IMR-90 (cell line): ENCODE results near the gene ABCC5. TPM values are rescaled to one million over a fixed set of nuclear protein-coding genes. Genes with fewer than 3 reads are reported as not detected.

ENCODE experiments used
- ATAC-seq: fragments of 200-7000 bp; cut with Tn5 transposase; 2 replicates; pipeline ENCODE4 v1.9.1; 2020; ENCODE audit warnings: low read depth, mild to moderate bottlenecking, moderate library complexity
- BruUV-seq: library from RNA; stranded (reverse); fragments of 400-500 nt; replicated peaks from 2 replicates; lab custom pipeline; 2021; lab: Mats Ljungman, UMichigan
- CTCF ChIA-PET: fragments of 300-600 bp; formaldehyde crosslinking; extraction: SDS; loops from one replicate; lab custom pipeline; 2021; ENCODE audit warnings: antibody characterized with exemption; lab: Yijun Ruan, JAX
- POLR2A ChIA-PET: fragments of 300-600 bp; sonication (Branson Sonifier 250); formaldehyde crosslinking; loops from one replicate; lab custom pipeline; 2022; ENCODE audit warnings: antibody characterized with exemption; ENCODE audit not compliant: unreplicated experiment; lab: Charles Lee
- DNase-seq: peaks from one replicate; pipeline ENCODE4 v3.0.0; 2013
- H2AFZ ChIP-seq: replicated peaks from 2 replicates; pipeline ENCODE3; 2013; ENCODE audit warnings: low read length, mild to moderate bottlenecking; ENCODE audit not compliant: poor library complexity
- H2AK5ac ChIP-seq: 2 replicates; pipeline ENCODE4 v1.6.1; 2013; ENCODE audit warnings: low read depth, low read length, inconsistent platforms
- H2AK9ac ChIP-seq: replicated peaks from 2 replicates; pipeline ENCODE3; 2013; ENCODE audit warnings: mild to moderate bottlenecking, low read depth, low read length, moderate library complexity; ENCODE audit not compliant: poor library complexity
- H2BK120ac ChIP-seq: 2 replicates; pipeline ENCODE4 v1.6.1; 2013; ENCODE audit warnings: low read depth, low read length, inconsistent platforms
- H2BK15ac ChIP-seq: 3 replicates; pipeline ENCODE4 v1.6.1; 2013; ENCODE audit warnings: low read depth, low read length, inconsistent platforms
- H2BK20ac ChIP-seq: 2 replicates; pipeline ENCODE4 v1.6.1; 2013; ENCODE audit warnings: low read depth, mild to moderate bottlenecking, inconsistent platforms, low read length, moderate library complexity
- H2BK5ac ChIP-seq: 2 replicates; pipeline ENCODE4 v1.6.1; 2013; ENCODE audit warnings: mild to moderate bottlenecking, low read depth, low read length, inconsistent platforms; ENCODE audit not compliant: poor library complexity, severe bottlenecking
- H3K14ac ChIP-seq: replicated peaks from 2 replicates; pipeline ENCODE4 v1.6.1; 2013; ENCODE audit warnings: low read depth, low read length, inconsistent platforms
- H3K18ac ChIP-seq: 2 replicates; pipeline ENCODE4 v1.6.1; 2013; ENCODE audit warnings: low read depth, low read length, control low read depth
- H3K23ac ChIP-seq: 2 replicates; pipeline ENCODE4 v1.6.1; 2013; ENCODE audit warnings: low read depth, low read length, inconsistent platforms
- H3K27ac ChIP-seq: 2 replicates; pipeline ENCODE4 v1.5.1; 2013; ENCODE audit warnings: mild to moderate bottlenecking, control low read depth, low read length; ENCODE audit not compliant: insufficient read depth
- H3K27me3 ChIP-seq: 2 replicates; pipeline ENCODE4 v1.6.1; 2013; ENCODE audit warnings: low read length; ENCODE audit not compliant: control insufficient read depth, insufficient read depth
- H3K36me3 ChIP-seq: 2 replicates; pipeline ENCODE4 v1.6.1; 2013; ENCODE audit warnings: low read length, mixed read lengths; ENCODE audit not compliant: control insufficient read depth, insufficient read depth
- H3K4ac ChIP-seq: 2 replicates; pipeline ENCODE4 v1.6.1; 2013; ENCODE audit warnings: low read depth, low read length, inconsistent platforms
- H3K4me1 ChIP-seq: 2 replicates; pipeline ENCODE4 v1.6.1; 2013; ENCODE audit warnings: low read length, mixed read lengths; ENCODE audit not compliant: control insufficient read depth, insufficient read depth
- H3K4me2 ChIP-seq: 2 replicates; pipeline ENCODE4 v1.6.1; 2013; ENCODE audit warnings: low read depth, mild to moderate bottlenecking, control low read depth, low read length, moderate library complexity
- H3K4me3 ChIP-seq: 2 replicates; pipeline ENCODE4 v1.5.1; 2013; ENCODE audit warnings: low read depth, mild to moderate bottlenecking, control low read depth, low read length, moderate library complexity; ENCODE audit not compliant: insufficient read depth
- H3K56ac ChIP-seq: 2 replicates; pipeline ENCODE4 v1.6.1; 2013; ENCODE audit warnings: low read length, inconsistent platforms; ENCODE audit not compliant: insufficient read depth; ENCODE audit errors: extremely low read depth
- H3K79me1 ChIP-seq, 2 experiments: 2 replicates each; pipeline ENCODE4 v1.6.1; 2013; ENCODE audit warnings: low read length in 2 of 2, inconsistent platforms in 1 of 2, low read depth in 1 of 2
- H3K9ac ChIP-seq: 2 replicates; pipeline ENCODE4 v1.6.1; 2013; ENCODE audit warnings: low read depth, low read length, control low read depth
- H3K9me1 ChIP-seq: 2 replicates; pipeline ENCODE4 v1.6.1; 2013; ENCODE audit warnings: low read length, inconsistent platforms; ENCODE audit not compliant: insufficient read depth
- H3K9me3 ChIP-seq: 2 replicates; pipeline ENCODE4 v1.6.1; 2013; ENCODE audit warnings: low read length; ENCODE audit not compliant: control insufficient read depth, insufficient read depth
- H4K20me1 ChIP-seq: 2 replicates; pipeline ENCODE4 v1.6.1; 2013; ENCODE audit warnings: low read length, inconsistent platforms; ENCODE audit not compliant: insufficient read depth
- H4K5ac ChIP-seq: 2 replicates; pipeline ENCODE4 v1.6.1; 2013; ENCODE audit warnings: mild to moderate bottlenecking, low read depth, low read length, control low read depth
- H4K8ac ChIP-seq, 2 experiments: 2 replicates each; pipeline ENCODE4 v1.6.1; 2013; ENCODE audit warnings: low read depth in 2 of 2, low read length in 2 of 2, control low read depth in 1 of 2, inconsistent platforms in 1 of 2
- H4K91ac ChIP-seq: 2 replicates; pipeline ENCODE4 v1.6.1; 2013; ENCODE audit warnings: low read depth, low read length, inconsistent platforms; ENCODE audit not compliant: insufficient read depth
- FOS ChIP-seq: fragments of 150-350 bp; IDR thresholded peaks from 2 replicates; pipeline ENCODE4 v1.6.1; 2016; ENCODE audit warnings: low read depth, low read length
- NFE2L2 ChIP-seq: fragments of 150-350 bp; IDR thresholded peaks from 2 replicates; pipeline ENCODE4 v1.6.1; 2016; ENCODE audit warnings: low read depth, mild to moderate bottlenecking, low read length
- RAD21 ChIP-seq: IDR thresholded peaks from 2 replicates; pipeline ENCODE4 v1.6.1; 2012; ENCODE audit warnings: low read length, improper control_type of control experiment
- RCOR1 ChIP-seq: IDR thresholded peaks from 2 replicates; pipeline ENCODE4 v1.6.1; 2012; ENCODE audit warnings: mild to moderate bottlenecking, low read length, improper control_type of control experiment; ENCODE audit not compliant: insufficient replicate concordance
- RFX5 ChIP-seq: IDR thresholded peaks from 2 replicates; pipeline ENCODE4 v1.8.0; 2012; ENCODE audit warnings: low read depth, mild to moderate bottlenecking, low read length, moderate library complexity
- USF2 ChIP-seq: fragments of 150-350 bp; IDR thresholded peaks from 2 replicates; pipeline ENCODE4 v1.6.1; 2017; ENCODE audit warnings: mild to moderate bottlenecking, antibody characterized with exemption, low read length, low read depth
- WGBS, 2 experiments: methylation state at CpG; one replicate each; pipeline versions ENCODE4 v1.1.5 to v1.1.7; 2013; ENCODE audit warnings: missing lambda C conversion rate in 2 of 2; ENCODE audit not compliant: insufficient read length in 1 of 2; ENCODE audit errors: extremely low coverage in 2 of 2; 5-methylcytosine and 5-hydroxymethylcytosine counted together
- dilution Hi-C: fragments of 300-500 bp; cut with HindIII; formaldehyde crosslinking; loops from one replicate; pipeline ENCODE4 v1.14.3; 2018; ENCODE audit warnings: low sequenced_read_pairs; ENCODE audit not compliant: unreplicated experiment
- in situ Hi-C: fragments of 300-500 bp; cut with MboI; formaldehyde crosslinking; loops from 3 replicates; pipeline ENCODE4 v1.14.3; 2019; ENCODE audit warnings: low sequenced_read_pairs, inconsistent platforms, mixed read lengths
- intact Hi-C: fragments of 100-400 bp; cut with micrococcal nuclease; formaldehyde crosslinking; loops from 2 replicates; pipeline ENCODE4 v1.10.0; 2022
- polyA plus RNA-seq, 3 experiments: library from polyadenylated mRNA; depleted of rRNA; stranded (reverse); fragments of >200 nt; gene quantifications; 2 replicates each; pipeline ENCODE4 v1.2.3, GENCODE V29; 2012; ENCODE audit warnings: low replicate concordance in 1 of 3
- total RNA-seq: library from RNA; depleted of rRNA; stranded (reverse); fragments of >200 nt; gene quantifications from 2 replicates; pipeline ENCODE4 v1.2.3, GENCODE V29; 2012

The ABCC5 gene
- total and polyA plus RNA-seq, 2 of the 4 experiments (the other 2 are of a cell fraction) = 8.4 to 17.7 TPM

DNA sequence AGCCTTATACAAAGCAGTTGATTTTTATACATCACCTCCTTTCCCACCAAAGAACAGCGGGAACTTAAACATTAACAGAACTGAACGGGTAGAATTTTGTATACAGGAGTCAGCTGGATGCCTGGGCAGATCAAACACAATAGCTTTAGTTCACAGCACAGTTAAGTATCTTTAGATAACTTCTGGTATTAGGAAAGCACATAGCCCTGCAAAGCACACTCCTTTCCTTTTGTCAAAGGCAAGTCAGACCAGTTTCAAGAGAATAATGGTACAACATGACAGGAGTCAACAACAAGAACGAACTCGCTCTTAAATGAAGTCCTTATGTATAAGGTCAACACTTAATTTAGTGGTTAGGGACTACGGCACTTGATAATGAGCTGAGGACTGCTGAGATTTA lies 26.3 kb downstream of the ABCC5 start:
- H2AK9ac ChIP-seq = no peak overlapping the region
- H2AK5ac ChIP-seq = no peak overlapping the region
- peaks cover 14% of the 10 kb centered on the region for H3K36me3 ChIP-seq
- no peaks in the 10 kb centered on the region for H3K27me3 ChIP-seq
- H3K4me2 ChIP-seq = no peak overlapping the region
- no peak for ATAC-seq
- POLR2A ChIA-PET = no interaction called here
- no peak overlapping the region for H3K18ac ChIP-seq
- BruUV-seq = no TSS peak
- no peak overlapping the region for H3K56ac ChIP-seq
- no peak overlapping the region for H2BK5ac ChIP-seq
- dilution Hi-C loops (no loop called here), in situ Hi-C loops (no loop called here), intact Hi-C loops (no loop called here)
- H3K23ac ChIP-seq = no peak overlapping the region
- no CpG with 5 or more reads among the region's 5 CpGs for WGBS, 2 experiments
- CTCF ChIA-PET = interaction anchor here (0.6 to 1.2 kb wide), 2 partner anchors 15 to 230 kb away, joined by 3 to 6 read pairs; no protein-coding TSS in a partner anchor
- no peak overlapping the region for H4K8ac ChIP-seq
- H3K79me1 ChIP-seq = peaks cover 0 to 9% of the 10 kb centered on the region in 2 experiments; a peak in 2 of 4 replicates
- no peak overlapping the region for H3K4ac ChIP-seq
- no peak overlapping the region for H3K4me3 ChIP-seq
- no peaks in the 10 kb centered on the region for H3K9me3 ChIP-seq
- no peak overlapping the region for H3K27ac ChIP-seq
- H3K9ac ChIP-seq = no peak overlapping the region
- no peak overlapping the region for H2BK20ac ChIP-seq
- H4K91ac ChIP-seq = no peak overlapping the region
- H2BK120ac ChIP-seq = no peak overlapping the region
- H3K9me1 ChIP-seq = peaks cover 12% of the 10 kb centered on the region
- no peak overlapping the region for H2BK15ac ChIP-seq
- peaks cover 14% of the 10 kb centered on the region for H3K4me1 ChIP-seq
- no peak overlapping the region for H3K14ac ChIP-seq
- DNase-seq = no peak
- no peak for TF ChIP-seq NFE2L2
- TF ChIP-seq FOS = no peak
- no peak for TF ChIP-seq RCOR1
- TF ChIP-seq RAD21 = no peak
- TF ChIP-seq USF2 = no peak
- no peak for TF ChIP-seq RFX5
- H4K5ac ChIP-seq = no peak overlapping the region
- H2AFZ ChIP-seq = no peak overlapping the region
- H4K20me1 ChIP-seq = peaks cover 8% of the 10 kb centered on the region; the same call in 1 of the 2 replicates
